WTC11 (cell line): Measurements from ENCODE around the gene GATA6. TPM values are rescaled to one million over a fixed set of nuclear protein-coding genes. Genes with fewer than 3 reads are reported as not detected.

Experiments used
- ATAC-seq: fragments of 200-7000 bp; cut with Tn5 transposase; 2 replicates; pipeline ENCODE4 v1.10.0; 2021; ENCODE audit warnings: mild to moderate bottlenecking, moderate library complexity
- CTCF ChIA-PET: fragments of 300-600 bp; sonication (Branson Sonifier 250); formaldehyde crosslinking; loops from one replicate; lab custom pipeline; 2021; ENCODE audit warnings: antibody characterized with exemption; lab: Charles Lee
- POLR2A ChIA-PET: fragments of 350-600 bp; sonication (Branson Sonifier 250); formaldehyde crosslinking; loops from one replicate; lab custom pipeline; 2021; ENCODE audit warnings: antibody characterized with exemption; lab: Charles Lee
- DNase-seq: peaks from one replicate; pipeline ENCODE4 v3.0.0; 2021; ENCODE audit warnings: low spot score
- H3K27ac Mint-ChIP-seq: 2 replicates; pipeline ENCODE4 v1.8.0; 2021; ENCODE audit warnings: mixed read lengths
- H3K27me3 Mint-ChIP-seq: 2 replicates; pipeline ENCODE4 v1.8.0; 2021; ENCODE audit warnings: low read depth, mild to moderate bottlenecking, moderate library complexity, mixed read lengths
- H3K36me3 Mint-ChIP-seq: 2 replicates; pipeline ENCODE4 v1.8.0; 2021; ENCODE audit warnings: mixed read lengths
- H3K4me1 Mint-ChIP-seq: 2 replicates; pipeline ENCODE4 v1.8.0; 2022; ENCODE audit warnings: mixed read lengths
- H3K4me3 Mint-ChIP-seq: 2 replicates; pipeline ENCODE4 v1.8.0; 2021; ENCODE audit warnings: mild to moderate bottlenecking, moderate library complexity, mixed read lengths
- H3K9me3 Mint-ChIP-seq: 2 replicates; pipeline ENCODE4 v1.8.0; 2021; ENCODE audit warnings: mixed read lengths
- ATF1 ChIP-seq: sonication (generic); formaldehyde crosslinking; IDR thresholded peaks from 2 replicates; pipeline ENCODE4 v1.8.1; 2023; ENCODE audit warnings: mild to moderate bottlenecking, moderate library complexity, missing genetic modification reagents
- ATF3 ChIP-seq: sonication (generic); formaldehyde crosslinking; conservative IDR thresholded peaks from 2 replicates; pipeline ENCODE4 v1.8.1; 2022; ENCODE audit warnings: mild to moderate bottlenecking, missing genetic modification reagents
- E2F5 ChIP-seq: sonication (generic); formaldehyde crosslinking; IDR thresholded peaks from 2 replicates; pipeline ENCODE4 v1.8.1; 2022; ENCODE audit warnings: mild to moderate bottlenecking, moderate library complexity, missing genetic modification reagents
- ESRRA ChIP-seq: sonication (generic); formaldehyde crosslinking; IDR thresholded peaks from 2 replicates; pipeline ENCODE4 v1.8.1; 2022; ENCODE audit warnings: mild to moderate bottlenecking, missing genetic modification reagents, borderline replicate concordance
- ETV6 ChIP-seq: sonication (generic); formaldehyde crosslinking; IDR thresholded peaks from 2 replicates; pipeline ENCODE4 v1.8.1; 2022; ENCODE audit warnings: mild to moderate bottlenecking, missing genetic modification reagents
- GTF2I ChIP-seq: fragments of 250-450 bp; sonication (Bioruptor Pico); conservative IDR thresholded peaks from 2 replicates; pipeline ENCODE4 v1.4.0; 2021; ENCODE audit warnings: mild to moderate bottlenecking
- HMGA2 ChIP-seq: fragments of 250-450 bp; sonication (Bioruptor Pico); IDR thresholded peaks from 2 replicates; pipeline ENCODE4 v1.4.0; 2021; ENCODE audit warnings: mild to moderate bottlenecking, moderate library complexity
- HMGXB4 ChIP-seq: sonication (generic); formaldehyde crosslinking; IDR thresholded peaks from 2 replicates; pipeline ENCODE4 v1.8.1; 2023; ENCODE audit warnings: mild to moderate bottlenecking, moderate library complexity, missing genetic modification reagents
- MYBL2 ChIP-seq: sonication (generic); formaldehyde crosslinking; IDR thresholded peaks from 2 replicates; pipeline ENCODE4 v1.8.1; 2023; ENCODE audit warnings: mild to moderate bottlenecking, moderate library complexity, missing genetic modification reagents
- NFATC4 ChIP-seq: fragments of 250-450 bp; sonication (Bioruptor Pico); IDR thresholded peaks from 2 replicates; pipeline ENCODE4 v1.9.0; 2021; ENCODE audit warnings: mild to moderate bottlenecking
- NR2C2 ChIP-seq: sonication (generic); formaldehyde crosslinking; IDR thresholded peaks from 2 replicates; pipeline ENCODE4 v1.8.0; 2022; ENCODE audit warnings: mild to moderate bottlenecking, missing genetic modification reagents
- PREB ChIP-seq: sonication (generic); formaldehyde crosslinking; IDR thresholded peaks from 2 replicates; pipeline ENCODE4 v1.8.1; 2022; ENCODE audit warnings: mild to moderate bottlenecking, missing genetic modification reagents, moderate library complexity, borderline replicate concordance
- SMAD4 ChIP-seq: sonication (generic); formaldehyde crosslinking; IDR thresholded peaks from 2 replicates; pipeline ENCODE4 v1.8.0; 2022; ENCODE audit warnings: mild to moderate bottlenecking, missing genetic modification reagents
- ZNF138 ChIP-seq: sonication (generic); formaldehyde crosslinking; conservative IDR thresholded peaks from 2 replicates; pipeline ENCODE4 v1.8.1; 2022; ENCODE audit warnings: mild to moderate bottlenecking, moderate library complexity, missing genetic modification reagents
- ZNF425 ChIP-seq: fragments of 250-450 bp; sonication (Bioruptor Pico); conservative IDR thresholded peaks from 2 replicates; pipeline ENCODE4 v1.9.0; 2021; ENCODE audit warnings: mild to moderate bottlenecking
- ZNF671 ChIP-seq: fragments of 250-450 bp; sonication (Bioruptor Pico); IDR thresholded peaks from 2 replicates; pipeline ENCODE4 v1.8.0; 2021; ENCODE audit warnings: mild to moderate bottlenecking
- total RNA-seq: library from RNA; stranded (reverse); gene quantifications from 3 replicates; pipeline ENCODE4 v1.2.3, GENCODE V29; 2021
- TF ChIP-seq, protein P1 (sequence below): fragments of 200-600 bp; IDR thresholded peaks from 2 replicates; pipeline ENCODE4 v1.8.0; 2022; ENCODE audit warnings: antibody characterized with exemption
- TF ChIP-seq, protein P2 (sequence below): sonication (generic); formaldehyde crosslinking; IDR thresholded peaks from 2 replicates; pipeline ENCODE4 v1.8.1; 2023; ENCODE audit warnings: mild to moderate bottlenecking, missing genetic modification reagents
- TF ChIP-seq, protein P3 (sequence below): sonication (generic); formaldehyde crosslinking; IDR thresholded peaks from 2 replicates; pipeline ENCODE4 v1.8.1; 2023; ENCODE audit warnings: mild to moderate bottlenecking, missing genetic modification reagents
- TF ChIP-seq, protein P4 (sequence below): sonication (generic); formaldehyde crosslinking; IDR thresholded peaks from 2 replicates; pipeline ENCODE4 v1.8.0; 2022; ENCODE audit warnings: mild to moderate bottlenecking, missing genetic modification reagents

GATA6 gene
- total RNA-seq, 1 experiment from 2014 or later: 0.15 TPM

DNA sequence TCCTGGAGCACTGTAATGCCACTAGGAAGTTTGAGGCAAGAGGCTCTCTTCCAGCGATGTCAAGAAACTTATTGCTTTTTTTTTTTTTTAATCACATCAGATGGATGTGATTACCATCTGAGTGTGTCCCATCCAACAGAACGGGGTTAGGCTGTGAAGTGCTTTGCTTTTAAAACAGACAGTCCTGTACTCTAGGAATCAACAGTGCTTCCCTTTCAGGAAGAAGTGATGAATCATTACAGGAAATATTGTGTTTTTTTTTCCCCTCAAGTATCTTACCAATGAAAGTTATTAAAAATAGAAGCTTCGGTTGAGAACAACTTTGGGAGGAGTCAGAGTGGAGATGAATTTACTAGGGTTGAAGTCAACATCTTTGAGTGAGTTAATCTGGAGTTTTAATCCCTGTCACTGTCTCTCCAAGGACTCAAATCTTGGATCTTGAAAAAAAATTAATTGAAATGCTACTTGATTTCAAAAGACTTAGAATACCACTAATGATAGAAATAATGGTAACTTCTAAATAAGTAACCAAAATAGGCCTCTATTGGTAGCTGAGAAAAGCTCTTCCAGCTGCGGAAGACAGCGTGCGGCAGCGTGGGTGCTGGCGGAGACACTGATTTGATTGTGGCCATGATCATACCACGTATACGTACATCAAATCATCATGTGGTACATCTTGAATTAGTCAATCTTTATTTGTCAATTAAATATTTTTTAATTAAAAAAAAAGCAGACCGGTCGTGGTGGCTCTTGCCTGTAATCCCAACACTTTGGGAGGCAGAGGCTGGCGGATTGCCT, 45.5 kb downstream of the GATA6 start (continued):
- TF ChIP-seq HMGXB4 (CRISPR knock-in tag) (no peak), NFATC4 (CRISPR knock-in tag) (no peak), ZNF671 (no peak), SMAD4 (CRISPR knock-in tag) (no peak), ZNF138 (CRISPR knock-in tag) (no peak), ATF1 (CRISPR knock-in tag) (no peak)
- TF ChIP-seq, protein P1, sequence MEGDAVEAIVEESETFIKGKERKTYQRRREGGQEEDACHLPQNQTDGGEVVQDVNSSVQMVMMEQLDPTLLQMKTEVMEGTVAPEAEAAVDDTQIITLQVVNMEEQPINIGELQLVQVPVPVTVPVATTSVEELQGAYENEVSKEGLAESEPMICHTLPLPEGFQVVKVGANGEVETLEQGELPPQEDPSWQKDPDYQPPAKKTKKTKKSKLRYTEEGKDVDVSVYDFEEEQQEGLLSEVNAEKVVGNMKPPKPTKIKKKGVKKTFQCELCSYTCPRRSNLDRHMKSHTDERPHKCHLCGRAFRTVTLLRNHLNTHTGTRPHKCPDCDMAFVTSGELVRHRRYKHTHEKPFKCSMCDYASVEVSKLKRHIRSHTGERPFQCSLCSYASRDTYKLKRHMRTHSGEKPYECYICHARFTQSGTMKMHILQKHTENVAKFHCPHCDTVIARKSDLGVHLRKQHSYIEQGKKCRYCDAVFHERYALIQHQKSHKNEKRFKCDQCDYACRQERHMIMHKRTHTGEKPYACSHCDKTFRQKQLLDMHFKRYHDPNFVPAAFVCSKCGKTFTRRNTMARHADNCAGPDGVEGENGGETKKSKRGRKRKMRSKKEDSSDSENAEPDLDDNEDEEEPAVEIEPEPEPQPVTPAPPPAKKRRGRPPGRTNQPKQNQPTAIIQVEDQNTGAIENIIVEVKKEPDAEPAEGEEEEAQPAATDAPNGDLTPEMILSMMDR: no peak

DNA sequence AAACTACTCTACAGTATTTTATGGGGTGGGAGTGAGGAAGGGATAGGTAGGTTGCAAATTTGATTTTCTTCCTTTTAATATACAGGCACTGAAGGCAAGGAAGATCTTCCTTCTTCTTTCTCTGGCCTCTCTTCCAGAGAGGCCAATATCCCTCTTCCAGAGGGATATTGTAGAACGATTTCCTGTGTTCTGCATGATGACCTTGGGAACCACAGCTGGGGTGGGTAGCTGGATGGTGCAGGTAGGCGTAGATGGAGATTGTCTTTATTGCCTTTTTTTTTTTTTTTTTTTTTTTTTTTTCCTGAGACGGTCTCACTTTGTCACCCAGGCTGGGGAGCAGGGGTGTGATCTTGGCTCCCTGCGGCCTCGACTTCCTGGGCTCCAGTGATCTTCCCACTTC, 49.4 kb downstream of the GATA6 start:
- no peak for ATAC-seq
- peaks cover 94% of the 10 kb centered on the region for H3K27me3 Mint-ChIP-seq
- no peak overlapping the region for H3K4me3 Mint-ChIP-seq
- POLR2A ChIA-PET: interaction anchor here (0.6 kb wide), 1 partner anchor 221 kb away, joined by 3 read pairs; no protein-coding TSS in a partner anchor
- no peak overlapping the region for H3K27ac Mint-ChIP-seq
- 0 out of 2 replicates have a peak, but pooled peaks cover 4% of the 10 kb centered on the region for H3K9me3 Mint-ChIP-seq
- TF ChIP-seq HMGA2 (CRISPR knock-in tag) (no peak), ESRRA (CRISPR knock-in tag) (no peak), ZNF425 (CRISPR knock-in tag) (no peak), ETV6 (CRISPR knock-in tag) (no peak), GTF2I (CRISPR knock-in tag) (no peak), E2F5 (CRISPR knock-in tag) (no peak), ATF3 (CRISPR knock-in tag) (no peak), MYBL2 (CRISPR knock-in tag) (no peak), ZNF671 (no peak), NR2C2 (CRISPR knock-in tag) (no peak), PREB (no peak)
- TF ChIP-seq, protein P2, sequence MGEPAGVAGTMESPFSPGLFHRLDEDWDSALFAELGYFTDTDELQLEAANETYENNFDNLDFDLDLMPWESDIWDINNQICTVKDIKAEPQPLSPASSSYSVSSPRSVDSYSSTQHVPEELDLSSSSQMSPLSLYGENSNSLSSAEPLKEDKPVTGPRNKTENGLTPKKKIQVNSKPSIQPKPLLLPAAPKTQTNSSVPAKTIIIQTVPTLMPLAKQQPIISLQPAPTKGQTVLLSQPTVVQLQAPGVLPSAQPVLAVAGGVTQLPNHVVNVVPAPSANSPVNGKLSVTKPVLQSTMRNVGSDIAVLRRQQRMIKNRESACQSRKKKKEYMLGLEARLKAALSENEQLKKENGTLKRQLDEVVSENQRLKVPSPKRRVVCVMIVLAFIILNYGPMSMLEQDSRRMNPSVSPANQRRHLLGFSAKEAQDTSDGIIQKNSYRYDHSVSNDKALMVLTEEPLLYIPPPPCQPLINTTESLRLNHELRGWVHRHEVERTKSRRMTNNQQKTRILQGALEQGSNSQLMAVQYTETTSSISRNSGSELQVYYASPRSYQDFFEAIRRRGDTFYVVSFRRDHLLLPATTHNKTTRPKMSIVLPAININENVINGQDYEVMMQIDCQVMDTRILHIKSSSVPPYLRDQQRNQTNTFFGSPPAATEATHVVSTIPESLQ: no peak
- TF ChIP-seq, protein P3, sequence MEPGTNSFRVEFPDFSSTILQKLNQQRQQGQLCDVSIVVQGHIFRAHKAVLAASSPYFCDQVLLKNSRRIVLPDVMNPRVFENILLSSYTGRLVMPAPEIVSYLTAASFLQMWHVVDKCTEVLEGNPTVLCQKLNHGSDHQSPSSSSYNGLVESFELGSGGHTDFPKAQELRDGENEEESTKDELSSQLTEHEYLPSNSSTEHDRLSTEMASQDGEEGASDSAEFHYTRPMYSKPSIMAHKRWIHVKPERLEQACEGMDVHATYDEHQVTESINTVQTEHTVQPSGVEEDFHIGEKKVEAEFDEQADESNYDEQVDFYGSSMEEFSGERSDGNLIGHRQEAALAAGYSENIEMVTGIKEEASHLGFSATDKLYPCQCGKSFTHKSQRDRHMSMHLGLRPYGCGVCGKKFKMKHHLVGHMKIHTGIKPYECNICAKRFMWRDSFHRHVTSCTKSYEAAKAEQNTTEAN (CRISPR knock-in tag): no peak
- TF ChIP-seq, protein P4, sequence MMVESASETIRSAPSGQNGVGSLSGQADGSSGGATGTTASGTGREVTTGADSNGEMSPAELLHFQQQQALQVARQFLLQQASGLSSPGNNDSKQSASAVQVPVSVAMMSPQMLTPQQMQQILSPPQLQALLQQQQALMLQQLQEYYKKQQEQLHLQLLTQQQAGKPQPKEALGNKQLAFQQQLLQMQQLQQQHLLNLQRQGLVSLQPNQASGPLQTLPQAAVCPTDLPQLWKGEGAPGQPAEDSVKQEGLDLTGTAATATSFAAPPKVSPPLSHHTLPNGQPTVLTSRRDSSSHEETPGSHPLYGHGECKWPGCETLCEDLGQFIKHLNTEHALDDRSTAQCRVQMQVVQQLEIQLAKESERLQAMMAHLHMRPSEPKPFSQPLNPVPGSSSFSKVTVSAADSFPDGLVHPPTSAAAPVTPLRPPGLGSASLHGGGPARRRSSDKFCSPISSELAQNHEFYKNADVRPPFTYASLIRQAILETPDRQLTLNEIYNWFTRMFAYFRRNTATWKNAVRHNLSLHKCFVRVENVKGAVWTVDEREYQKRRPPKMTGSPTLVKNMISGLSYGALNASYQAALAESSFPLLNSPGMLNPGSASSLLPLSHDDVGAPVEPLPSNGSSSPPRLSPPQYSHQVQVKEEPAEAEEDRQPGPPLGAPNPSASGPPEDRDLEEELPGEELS (CRISPR knock-in tag): no peak
- TF ChIP-seq, all 79 proteins: peak for 0
- peaks cover 15% of the 10 kb centered on the region for H3K4me1 Mint-ChIP-seq
- no peaks in the 10 kb centered on the region for H3K36me3 Mint-ChIP-seq
- no peak for DNase-seq
- CTCF ChIA-PET: interaction anchor here (0.9 to 1.6 kb wide), 5 partner anchors 24 to 344 kb away, joined by 3 to 7 read pairs (median 4); partner anchors contain the start of gene GATA6
